HG02852 (cell line): Measurements from ENCODE around the gene GASK1B.

Experiments
- ATAC-seq: cut with Tn5 transposase; IDR thresholded peaks from one replicate; pipeline ENCODE4 v1.9.1; 2021; ENCODE audit warnings: mild to moderate bottlenecking, moderate library complexity; ENCODE audit not compliant: unreplicated experiment

Gene GASK1B

GRCh38 chr4:158189422-158189821 is 16.6 kb upstream of the GASK1B start:
- ATAC-seq: no peak

- no peak for ATAC-seq
Measured at GRCh38 chr4:158186815-158187214, 14.0 kb upstream of the GASK1B start.

DNA sequence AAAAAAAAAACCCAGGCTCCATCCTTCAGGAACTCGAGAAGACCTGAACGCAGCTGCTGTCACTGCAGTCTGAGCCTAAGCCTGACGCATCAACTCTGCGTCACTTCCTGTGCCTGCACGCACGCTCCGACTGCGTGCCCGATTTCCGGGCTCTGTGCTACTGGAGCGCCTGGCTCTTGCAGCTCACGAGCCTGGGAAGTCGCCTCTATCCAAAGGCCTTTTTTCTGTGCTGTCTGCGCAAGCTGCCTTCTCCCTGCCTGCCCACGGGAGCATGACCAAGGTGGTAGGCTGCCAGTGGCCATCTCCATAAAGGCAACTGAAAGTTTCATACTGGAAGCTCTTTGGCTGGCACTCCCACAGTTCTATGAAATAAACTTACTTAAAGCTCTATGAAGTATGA is 9.9 kb upstream of the GASK1B start:
- ATAC-seq: no peak

GRCh38 chr4:158181906-158182305 is 9.1 kb upstream of the GASK1B start:
- no peak for ATAC-seq

DNA sequence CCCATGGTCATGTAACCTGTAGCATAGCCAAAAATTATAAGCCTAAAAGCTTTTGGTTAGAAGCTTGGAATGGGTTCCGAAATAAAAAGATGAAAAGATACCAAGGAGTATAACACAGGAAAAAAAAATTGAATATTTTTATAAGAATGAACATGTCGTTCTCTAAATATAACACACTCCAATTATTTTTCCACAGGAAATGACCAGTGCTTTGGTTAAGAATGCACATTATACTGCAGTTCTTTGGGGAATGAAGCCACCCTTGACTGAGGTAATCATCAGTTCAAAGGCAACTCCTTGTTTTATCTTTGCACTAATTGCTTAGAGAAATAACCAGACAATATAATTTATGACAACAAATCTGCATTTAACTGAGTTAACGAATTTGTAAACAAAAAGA is 6.6 kb upstream of the GASK1B start:
- no peak for ATAC-seq

DNA sequence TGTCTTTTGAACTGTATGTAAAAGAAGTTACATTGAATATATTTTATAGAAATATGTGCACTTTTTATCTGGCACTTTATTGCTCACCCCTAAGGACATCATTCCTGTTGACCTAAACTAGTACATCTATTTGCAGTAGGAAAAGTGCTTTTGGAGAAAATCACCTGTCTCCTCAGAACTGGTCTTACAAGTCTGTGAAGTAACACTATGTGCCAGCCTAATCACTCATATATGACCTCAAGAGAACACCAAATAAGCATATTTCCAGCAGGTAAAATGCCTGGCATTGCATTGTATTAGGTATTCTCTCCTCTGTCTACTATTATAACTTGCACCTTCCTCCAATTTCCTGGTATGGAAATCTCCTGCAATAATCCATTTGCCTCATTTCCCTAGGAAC is 4.0 kb upstream of the GASK1B start:
- ATAC-seq: no peak

GRCh38 chr4:158176108-158176507 is 3.3 kb upstream of the GASK1B start:
- ATAC-seq: no peak

DNA sequence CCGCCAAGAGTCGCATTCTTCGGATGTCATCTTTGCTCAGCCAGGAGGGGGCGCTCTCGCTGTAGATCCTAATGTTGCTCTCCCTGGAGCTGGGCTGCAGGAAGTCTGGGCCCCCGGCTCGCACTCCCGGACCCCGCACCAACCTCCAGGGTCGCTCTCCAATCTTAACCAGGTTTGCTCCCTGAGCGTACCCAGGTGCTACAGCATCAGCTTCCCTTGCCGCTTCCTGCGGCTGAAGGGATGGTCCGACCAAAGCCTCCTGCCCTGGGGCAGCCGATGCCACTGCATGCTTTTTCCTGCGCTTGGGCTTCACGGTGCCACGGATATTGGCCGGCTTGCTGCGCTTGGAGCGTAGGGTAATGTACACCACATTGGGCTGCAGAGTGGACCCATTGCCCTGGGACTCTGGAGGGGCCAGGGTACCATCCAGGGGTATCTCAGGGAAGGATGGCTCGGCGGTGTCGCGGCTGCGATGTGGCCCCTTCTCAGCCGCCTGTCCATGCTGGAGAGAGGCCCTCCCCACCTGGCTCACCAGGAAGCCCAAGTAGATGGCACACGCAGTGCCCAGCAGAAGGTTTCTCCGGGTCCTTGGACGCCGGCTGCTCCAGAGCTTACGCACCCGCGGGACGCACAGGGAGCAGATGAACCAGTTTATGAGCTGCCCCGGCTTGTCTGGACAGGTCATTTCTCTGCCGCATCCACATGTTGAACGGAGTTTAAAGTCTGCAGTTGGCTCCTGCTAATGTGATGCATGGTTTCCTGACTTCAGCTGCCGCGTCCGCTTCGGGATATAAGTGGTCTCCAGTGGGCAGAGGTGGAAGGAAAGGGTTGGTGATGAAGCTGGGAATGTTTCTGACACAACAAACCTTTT is 1.9 kb downstream of the GASK1B start:
- no peak for ATAC-seq

- ATAC-seq: no peak
Measured at GRCh38 chr4:158169931-158170690, 2.7 kb downstream of the GASK1B start.

DNA sequence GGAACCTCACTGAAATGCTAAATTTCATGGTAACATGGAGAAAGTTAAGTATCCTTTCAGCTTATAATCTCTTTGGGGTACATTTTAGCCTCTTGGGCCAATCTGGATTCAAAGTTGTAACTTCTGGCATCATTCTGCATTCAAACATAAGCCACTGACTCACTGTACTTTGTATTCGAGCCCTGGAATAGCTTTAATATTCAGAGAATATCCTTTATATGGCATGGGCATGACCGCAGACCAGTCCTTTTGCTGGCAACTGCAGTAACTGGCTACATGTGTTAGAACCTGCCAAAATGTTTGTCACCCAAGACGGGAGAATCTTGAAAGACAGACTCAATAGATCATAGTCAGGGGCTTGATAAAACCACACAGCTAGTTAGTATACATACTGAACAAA is 3.3 kb downstream of the GASK1B start:
- no peak for ATAC-seq

GRCh38 chr4:158168606-158169005 is 4.2 kb downstream of the GASK1B start:
- ATAC-seq: no peak

GRCh38 chr4:158166701-158167100 is 6.1 kb downstream of the GASK1B start:
- no peak for ATAC-seq

GRCh38 chr4:158164768-158165213 is 8.0 kb downstream of the GASK1B start:
- no peak for ATAC-seq

DNA sequence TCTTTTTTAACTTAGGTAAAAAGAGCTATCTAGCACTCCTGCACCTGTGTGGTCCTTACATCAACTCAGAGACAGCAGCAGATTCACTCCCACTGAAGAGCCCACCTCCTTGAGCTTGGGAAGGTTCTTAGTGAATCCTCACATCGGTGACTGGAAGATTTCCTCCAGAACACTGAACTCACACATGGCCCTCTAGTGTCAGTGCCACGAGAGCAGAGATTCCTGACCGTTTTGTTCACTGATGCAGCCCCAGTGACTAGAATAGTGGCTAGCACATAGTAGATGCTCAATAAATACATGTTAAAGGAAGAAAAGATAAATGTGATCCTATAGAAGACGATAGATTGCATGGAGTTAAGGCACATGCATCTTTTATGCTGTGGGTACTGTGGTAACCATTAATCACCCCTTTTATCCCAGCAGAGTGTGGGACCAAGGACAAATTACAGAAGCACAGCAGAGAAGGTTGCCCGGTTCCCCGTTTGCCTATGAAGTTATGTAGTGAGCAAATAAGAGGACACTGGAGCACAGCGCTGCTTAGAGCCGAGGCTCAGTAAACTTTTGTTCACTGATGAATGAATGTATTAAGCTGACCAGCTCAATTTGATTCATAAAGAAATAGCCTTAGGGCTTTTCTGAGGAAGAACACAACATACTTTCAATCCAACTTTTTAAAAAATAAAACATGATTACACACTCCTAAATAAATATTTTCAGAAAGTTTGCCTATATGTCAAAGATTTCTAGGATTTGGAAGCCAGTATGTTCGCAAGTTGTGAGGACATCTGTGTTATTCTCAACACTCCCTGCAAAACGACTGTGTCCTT is 8.7 kb downstream of the GASK1B start:
- ATAC-seq: no peak

DNA sequence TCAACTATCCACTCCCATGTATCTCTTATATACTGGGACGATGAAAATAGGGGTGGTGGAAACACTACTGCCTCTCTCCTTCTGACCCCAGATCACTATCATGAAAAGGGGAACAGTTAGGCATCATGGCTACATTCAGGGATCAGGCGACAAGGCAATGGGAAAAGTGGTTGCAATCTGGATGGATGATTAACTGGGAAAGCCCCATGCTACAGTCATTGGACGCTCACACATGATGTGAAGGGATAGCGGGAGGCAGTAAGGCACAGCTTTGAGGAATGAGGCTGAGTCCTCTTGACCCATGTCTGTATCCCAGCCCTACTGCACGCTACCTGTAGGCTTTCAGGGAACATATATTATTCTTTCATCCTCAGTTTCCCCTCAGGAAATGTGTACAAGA is 10.2 kb downstream of the GASK1B start:
- ATAC-seq: no peak

DNA sequence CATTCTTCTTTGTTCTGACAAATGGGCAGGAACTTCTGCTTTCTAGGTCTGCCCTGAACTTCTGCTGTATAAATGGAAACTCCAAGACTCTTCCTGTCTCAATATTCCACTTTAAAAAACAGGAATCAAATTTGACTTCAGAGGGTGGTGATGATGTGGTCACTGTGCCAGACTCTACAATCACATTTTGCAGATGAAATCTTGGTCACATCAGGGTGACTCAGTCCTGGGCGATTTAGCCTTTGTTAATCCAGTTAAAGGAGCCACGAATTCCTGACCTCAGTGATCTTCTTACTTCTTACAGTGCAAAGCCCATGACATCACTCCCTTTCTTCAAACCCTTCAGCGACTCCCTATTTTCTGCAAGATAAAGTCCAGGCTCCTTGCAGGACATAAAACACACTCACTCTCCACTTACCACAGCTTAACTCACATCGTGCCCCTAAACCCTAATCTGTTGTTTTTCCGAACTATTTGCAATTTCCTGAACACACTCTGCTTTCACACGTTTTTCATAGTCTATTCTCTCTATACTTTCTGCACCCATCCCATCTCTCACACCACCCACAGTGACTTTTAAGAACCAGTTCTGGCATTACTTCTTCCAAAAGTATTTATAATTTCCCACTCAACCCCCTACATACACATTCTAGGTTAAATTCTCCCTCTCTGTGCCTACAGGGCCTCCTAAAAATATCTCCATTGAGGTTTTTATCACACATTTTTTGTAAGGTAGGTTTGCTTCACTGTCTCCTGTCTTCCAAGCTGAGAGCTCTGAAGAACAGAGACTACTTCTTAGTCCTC is 11.1 kb downstream of the GASK1B start:
- ATAC-seq: no peak

DNA sequence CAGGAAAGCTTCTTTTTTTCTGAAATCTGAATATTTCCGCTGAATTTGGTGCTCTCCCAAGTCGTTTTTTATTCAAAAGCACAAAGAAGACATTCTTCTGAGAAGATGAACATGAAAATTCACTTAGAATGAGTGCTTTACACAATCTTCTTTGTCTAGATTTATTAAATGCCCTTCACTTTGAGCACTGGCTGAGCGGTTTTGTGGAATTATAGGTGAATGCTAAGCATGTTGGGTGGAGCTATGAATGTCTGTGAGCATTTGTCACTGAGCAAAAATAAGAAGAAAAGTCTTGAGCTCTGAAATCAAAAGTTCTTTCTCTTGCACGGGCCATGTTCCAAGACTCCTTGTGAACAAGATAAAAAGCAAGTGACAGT is 13.1 kb downstream of the GASK1B start:
- ATAC-seq: no peak

DNA sequence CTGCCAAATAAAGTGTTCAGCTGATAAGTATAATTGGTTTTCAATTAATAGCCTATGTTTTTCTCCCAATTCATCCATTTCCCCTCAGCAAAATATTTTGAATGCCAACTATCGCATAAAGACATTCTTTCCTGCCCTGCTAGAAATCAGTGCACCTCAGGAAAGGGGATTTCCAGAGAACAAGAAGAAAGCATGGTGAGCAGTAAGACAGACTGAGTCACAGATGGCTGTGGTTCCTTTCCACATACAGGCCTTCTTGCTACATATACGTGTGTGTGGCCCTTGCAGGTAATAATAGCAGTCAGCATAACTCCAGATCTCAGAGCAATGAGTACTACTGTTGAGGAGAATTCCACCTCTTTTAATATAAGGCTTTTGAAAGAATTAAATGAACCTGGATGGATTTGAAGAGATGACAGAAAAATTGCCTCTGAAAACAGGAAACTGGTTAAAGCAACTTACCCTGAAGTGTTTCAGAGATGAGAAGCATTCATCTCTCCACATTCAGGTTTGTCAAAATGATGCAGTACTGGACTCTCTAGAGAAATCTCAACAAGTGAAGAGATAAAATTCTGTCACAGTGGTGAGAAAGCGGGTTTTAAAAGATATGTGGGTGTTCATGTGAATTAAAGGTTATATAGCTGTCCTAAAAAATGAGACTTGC is 13.6 kb downstream of the GASK1B start:
- ATAC-seq: no peak

GRCh38 chr4:158157412-158157811 is 15.4 kb downstream of the GASK1B start:
- ATAC-seq: no peak
